Measurements from ENCODE around the gene AKAP12.

Gene AKAP12

GRCh38 chr6:151240791-151241642 is 1.2 kb downstream of the AKAP12 start:
- H3K9ac ChIP-seq (ENCODE audit: insufficient read length), result peak overlapping the region; percentile 61
- no peaks in the 10 kb centered on the region for H3K9me3 ChIP-seq (ENCODE audit: low read depth, low read length)
- H3K36me3 ChIP-seq (ENCODE audit: insufficient read depth, low read length), result no peaks in the 10 kb centered on the region
- no peak overlapping the region for H3K27ac ChIP-seq
- no peak for TF ChIP-seq EZH2 (IDR thresholded peaks at IDR 0.05)
- no peak for TF ChIP-seq POLR2AphosphoS5 (IDR thresholded peaks at IDR 0.05; ENCODE audit: borderline replicate concordance, low read depth, low read length)
- TF ChIP-seq FOXP2 (optimal IDR thresholded peaks at IDR 0.05; ENCODE audit: control extremely low read depth, extremely low read length, insufficient read depth), result no peak
- H3K4me3 ChIP-seq, result peak overlapping the region; percentile 92
- DNase-seq (ENCODE audit: low read depth, low spot score), result no peak

GRCh38 chr6:151241853-151242252 is 2.1 kb downstream of the AKAP12 start:
- TF ChIP-seq POLR2AphosphoS5 (IDR thresholded peaks at IDR 0.05; ENCODE audit: borderline replicate concordance, low read depth, low read length), result no peak
- TF ChIP-seq FOXP2 (optimal IDR thresholded peaks at IDR 0.05; ENCODE audit: control extremely low read depth, extremely low read length, insufficient read depth), result no peak
- TF ChIP-seq EZH2 (IDR thresholded peaks at IDR 0.05), result no peak
- Histone ChIP-seq H3K36me3 (ENCODE audit: insufficient read depth, low read length) (no peaks in the 10 kb centered on the region), H3K9me3 (ENCODE audit: low read depth, low read length) (no peaks in the 10 kb centered on the region), H3K9ac (ENCODE audit: insufficient read length) (no peak overlapping the region), H3K4me3 (peak overlapping the region; percentile 92), H3K27ac (no peak overlapping the region)
- DNase-seq (ENCODE audit: low read depth, low spot score), result no peak

GRCh38 chr6:151242420-151242861 is 2.7 kb downstream of the AKAP12 start:
- DNase-seq (ENCODE audit: low read depth, low spot score), result no peak
- H3K36me3 ChIP-seq (ENCODE audit: insufficient read depth, low read length), result no peaks in the 10 kb centered on the region
- no peaks in the 10 kb centered on the region for H3K9me3 ChIP-seq (ENCODE audit: low read depth, low read length)
- H3K27ac ChIP-seq, result no peak overlapping the region
- H3K4me3 ChIP-seq, result no peak overlapping the region
- TF ChIP-seq POLR2AphosphoS5 (IDR thresholded peaks at IDR 0.05; ENCODE audit: borderline replicate concordance, low read depth, low read length), result no peak
- no peak for TF ChIP-seq FOXP2 (optimal IDR thresholded peaks at IDR 0.05; ENCODE audit: control extremely low read depth, extremely low read length, insufficient read depth)
- TF ChIP-seq EZH2 (IDR thresholded peaks at IDR 0.05), result no peak
- H3K9ac ChIP-seq (ENCODE audit: insufficient read length), result no peak overlapping the region

GRCh38 chr6:151243481-151243880 is 3.7 kb downstream of the AKAP12 start:
- H3K9ac ChIP-seq (ENCODE audit: insufficient read length), result no peak overlapping the region
- H3K36me3 ChIP-seq (ENCODE audit: insufficient read depth, low read length), result no peaks in the 10 kb centered on the region
- no peak for TF ChIP-seq POLR2AphosphoS5 (IDR thresholded peaks at IDR 0.05; ENCODE audit: borderline replicate concordance, low read depth, low read length)
- TF ChIP-seq FOXP2 (optimal IDR thresholded peaks at IDR 0.05; ENCODE audit: control extremely low read depth, extremely low read length, insufficient read depth), result no peak
- no peak for TF ChIP-seq EZH2 (IDR thresholded peaks at IDR 0.05)
- DNase-seq (ENCODE audit: low read depth, low spot score), result no peak
- H3K4me3 ChIP-seq, result no peak overlapping the region
- H3K9me3 ChIP-seq (ENCODE audit: low read depth, low read length), result no peaks in the 10 kb centered on the region
- no peak overlapping the region for H3K27ac ChIP-seq

GRCh38 chr6:151247490-151247889 is 7.7 kb downstream of the AKAP12 start:
- H3K9ac ChIP-seq (ENCODE audit: insufficient read length), result no peak overlapping the region
- no peak overlapping the region for H3K27ac ChIP-seq
- H3K9me3 ChIP-seq (ENCODE audit: low read depth, low read length), result no peaks in the 10 kb centered on the region
- DNase-seq (ENCODE audit: low read depth, low spot score), result no peak
- H3K4me3 ChIP-seq, result no peak overlapping the region
- no peaks in the 10 kb centered on the region for H3K36me3 ChIP-seq (ENCODE audit: insufficient read depth, low read length)
- TF ChIP-seq POLR2AphosphoS5 (IDR thresholded peaks at IDR 0.05; ENCODE audit: borderline replicate concordance, low read depth, low read length), result no peak
- TF ChIP-seq FOXP2 (optimal IDR thresholded peaks at IDR 0.05; ENCODE audit: control extremely low read depth, extremely low read length, insufficient read depth), result no peak
- TF ChIP-seq EZH2 (IDR thresholded peaks at IDR 0.05), result no peak

- DNase-seq (ENCODE audit: low read depth, low spot score), result no peak
- no peaks in the 10 kb centered on the region for H3K36me3 ChIP-seq (ENCODE audit: insufficient read depth, low read length)
Observed at GRCh38 chr6:151248295-151248694, 8.5 kb downstream of the AKAP12 start.

GRCh38 chr6:151252634-151253033 is 12.9 kb downstream of the AKAP12 start:
- H3K36me3 ChIP-seq (ENCODE audit: insufficient read depth, low read length), result no peaks in the 10 kb centered on the region
- no peak overlapping the region for H3K9ac ChIP-seq (ENCODE audit: insufficient read length)
- no peak overlapping the region for H3K27ac ChIP-seq
- DNase-seq (ENCODE audit: low read depth, low spot score), result no peak
- no peak overlapping the region for H3K4me3 ChIP-seq
- H3K9me3 ChIP-seq (ENCODE audit: low read depth, low read length), result no peaks in the 10 kb centered on the region
- TF ChIP-seq FOXP2 (optimal IDR thresholded peaks at IDR 0.05; ENCODE audit: control extremely low read depth, extremely low read length, insufficient read depth) (no peak), POLR2AphosphoS5 (IDR thresholded peaks at IDR 0.05; ENCODE audit: borderline replicate concordance, low read depth, low read length) (no peak), EZH2 (IDR thresholded peaks at IDR 0.05) (no peak)

More at GRCh38 chr6:151248295-151248694, 8.5 kb downstream of the AKAP12 start:
- Histone ChIP-seq H3K4me3 (no peak overlapping the region), H3K9ac (ENCODE audit: insufficient read length) (no peak overlapping the region), H3K27ac (no peak overlapping the region), H3K9me3 (ENCODE audit: low read depth, low read length) (no peaks in the 10 kb centered on the region)
- TF ChIP-seq POLR2AphosphoS5 (IDR thresholded peaks at IDR 0.05; ENCODE audit: borderline replicate concordance, low read depth, low read length) (no peak), FOXP2 (optimal IDR thresholded peaks at IDR 0.05; ENCODE audit: control extremely low read depth, extremely low read length, insufficient read depth) (no peak), EZH2 (IDR thresholded peaks at IDR 0.05) (no peak)

GRCh38 chr6:151254451-151255081 is 14.8 kb downstream of the AKAP12 start:
- Histone ChIP-seq H3K4me3 (no peak overlapping the region), H3K36me3 (ENCODE audit: insufficient read depth, low read length) (no peaks in the 10 kb centered on the region), H3K27ac (no peak overlapping the region), H3K9me3 (ENCODE audit: low read depth, low read length) (no peaks in the 10 kb centered on the region), H3K9ac (ENCODE audit: insufficient read length) (no peak overlapping the region)
- no peak for TF ChIP-seq POLR2AphosphoS5 (IDR thresholded peaks at IDR 0.05; ENCODE audit: borderline replicate concordance, low read depth, low read length)
- no peak for TF ChIP-seq EZH2 (IDR thresholded peaks at IDR 0.05)
- no peak for TF ChIP-seq FOXP2 (optimal IDR thresholded peaks at IDR 0.05; ENCODE audit: control extremely low read depth, extremely low read length, insufficient read depth)
- no peak for DNase-seq (ENCODE audit: low read depth, low spot score)

Measured in SK-N-MC (cell line).